COLO668 (cell line): ENCODE data around the gene KCNIP1.

Source experiments
- DNase-seq: peaks from one replicate; lab custom pipeline; 2025; ENCODE audit not compliant: unreplicated experiment; lab: John Stamatoyannopoulos, UW

The KCNIP1 gene

GRCh38 chr5:170482511-170482910 lies 21.3 kb upstream of the KCNIP1 start:
- DNase-seq = no peak

DNA sequence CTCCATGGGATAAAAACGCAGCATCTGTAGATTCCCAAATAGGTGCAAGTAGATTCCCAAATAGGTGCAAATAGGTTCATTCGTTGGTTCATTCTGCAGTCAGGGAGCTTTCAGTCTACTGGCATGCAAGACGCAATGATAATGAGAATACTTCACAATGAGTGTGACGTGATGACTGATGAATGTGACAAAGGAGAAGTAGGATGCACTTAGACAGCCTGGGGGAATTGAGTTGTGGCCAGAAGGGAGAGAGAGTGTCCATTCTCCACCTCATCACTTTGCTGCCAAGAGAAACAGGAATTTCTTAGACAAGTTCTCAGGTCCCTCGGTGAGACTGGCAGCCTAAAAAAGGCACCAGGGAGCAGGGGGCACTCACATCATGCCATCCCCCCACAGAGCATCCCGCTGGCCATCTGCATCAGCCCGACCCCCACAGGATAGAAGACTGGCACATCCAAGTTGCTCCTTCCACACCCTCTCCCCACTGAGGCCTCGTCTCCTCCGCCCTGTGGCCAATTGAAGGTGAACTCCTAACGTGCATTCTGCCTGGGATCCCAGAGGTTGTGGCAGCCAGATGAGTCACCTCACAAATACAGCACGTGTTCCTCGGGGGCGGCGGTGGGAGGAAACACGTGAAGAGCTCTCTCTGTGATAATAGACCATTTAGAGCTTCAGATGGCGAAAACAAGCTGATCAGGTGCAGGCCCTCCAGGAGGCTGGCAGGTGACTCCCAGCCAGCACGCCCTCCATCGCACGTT lies 19.9 kb upstream of the KCNIP1 start:
- no peak for DNase-seq

DNA sequence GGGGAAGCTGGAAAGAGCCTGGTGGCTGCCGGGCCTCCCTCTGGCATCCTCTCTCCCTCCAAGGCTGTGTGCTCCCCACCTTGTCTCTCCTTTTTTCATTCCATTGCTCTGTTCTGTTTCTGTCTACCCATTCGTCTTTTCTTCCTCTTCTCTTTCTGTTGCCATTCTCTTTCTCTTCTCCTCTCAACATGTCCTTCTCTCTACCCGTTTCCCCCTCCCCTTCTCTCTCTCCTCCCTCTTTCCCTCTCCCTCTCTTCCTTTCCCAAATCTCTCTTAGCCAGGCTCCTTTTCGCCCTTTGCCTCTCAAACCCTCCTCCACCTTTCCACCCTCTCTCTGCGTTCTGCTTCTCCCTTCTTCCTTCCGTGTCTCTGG lies 19.4 kb upstream of the KCNIP1 start:
- DNase-seq = no peak

DNA sequence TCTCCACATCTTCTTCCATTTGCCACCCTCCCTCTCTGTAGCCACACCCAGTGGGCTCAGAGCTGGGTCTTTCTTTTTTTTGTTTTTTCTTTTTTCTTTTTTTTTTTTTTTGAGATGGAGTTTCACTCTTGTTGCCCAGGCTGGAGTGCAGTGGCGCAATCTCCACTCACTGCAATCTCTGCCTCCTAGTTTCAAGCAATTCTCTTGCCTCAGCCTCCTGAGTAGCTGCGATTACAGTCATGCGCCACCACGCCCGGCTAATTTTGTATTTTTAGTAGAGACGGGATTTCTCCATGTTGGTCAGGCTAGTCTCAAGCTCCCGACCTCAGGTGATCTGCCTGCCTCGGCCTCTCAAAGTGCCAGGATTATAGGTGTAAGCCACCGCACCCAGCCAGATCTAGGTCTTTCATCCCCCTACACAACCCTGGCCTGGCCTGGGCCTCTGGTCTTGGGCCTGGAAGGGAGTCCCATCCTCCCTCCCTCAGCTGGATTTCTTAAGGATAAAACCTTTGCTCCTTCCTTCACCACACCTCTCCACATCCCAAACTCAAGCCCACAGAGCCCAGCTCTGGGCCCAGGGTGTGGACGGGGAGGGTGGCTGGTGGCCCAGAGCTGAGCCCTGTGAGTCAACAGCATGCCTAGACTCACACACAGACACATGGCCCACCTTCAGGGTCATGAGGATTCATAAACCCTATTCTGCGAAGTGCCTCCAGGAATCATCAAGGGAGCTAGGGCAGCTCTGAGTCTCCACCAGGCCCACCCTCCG lies 18.8 kb upstream of the KCNIP1 start:
- DNase-seq = no peak

DNA sequence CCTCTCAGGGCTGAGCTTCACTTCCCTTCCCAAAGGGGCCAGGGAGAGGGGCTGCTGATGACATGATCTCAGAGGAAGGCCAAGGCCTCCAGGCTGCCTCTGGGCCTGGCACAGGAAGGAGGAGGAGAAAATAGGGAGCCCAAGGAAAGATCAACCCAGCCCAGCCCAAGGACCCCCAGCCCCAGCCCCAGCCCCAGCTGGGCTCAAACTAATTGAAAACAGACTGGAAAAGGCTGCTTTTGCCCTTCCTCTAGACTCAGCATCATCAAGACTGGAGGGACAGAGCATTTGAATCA lies 18.3 kb upstream of the KCNIP1 start:
- no peak for DNase-seq

- DNase-seq = no peak
Measured at GRCh38 chr5:170486371-170486770, 17.4 kb upstream of the KCNIP1 start.

GRCh38 chr5:170488570-170488969 lies 15.2 kb upstream of the KCNIP1 start:
- DNase-seq = no peak

- DNase-seq = no peak
Measured at GRCh38 chr5:170489199-170489598, 14.6 kb upstream of the KCNIP1 start.

- DNase-seq = no peak
Measured at GRCh38 chr5:170490381-170490780, 13.4 kb upstream of the KCNIP1 start.

DNA sequence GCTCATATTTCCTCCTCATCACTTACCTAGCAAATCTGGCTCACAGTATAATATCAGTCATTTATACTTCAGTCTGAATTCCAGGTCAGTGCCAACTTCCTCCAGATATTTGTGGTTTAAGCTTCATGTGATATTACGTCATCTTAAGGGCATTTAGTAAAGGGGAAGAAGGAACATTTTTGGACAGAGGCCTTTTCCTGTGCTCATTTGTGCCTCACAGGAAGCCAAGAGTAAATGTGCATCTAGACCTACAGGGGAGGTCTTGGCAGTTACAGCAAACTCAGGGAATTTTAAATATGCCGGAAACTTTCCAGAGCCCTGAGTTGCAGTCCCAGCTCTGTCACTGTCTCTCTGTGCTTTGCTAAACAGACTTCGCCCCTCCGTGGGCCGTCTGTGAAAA lies 12.3 kb upstream of the KCNIP1 start:
- no peak for DNase-seq

- DNase-seq = no peak
Measured at GRCh38 chr5:170493028-170493820, 10.6 kb upstream of the KCNIP1 start.

DNA sequence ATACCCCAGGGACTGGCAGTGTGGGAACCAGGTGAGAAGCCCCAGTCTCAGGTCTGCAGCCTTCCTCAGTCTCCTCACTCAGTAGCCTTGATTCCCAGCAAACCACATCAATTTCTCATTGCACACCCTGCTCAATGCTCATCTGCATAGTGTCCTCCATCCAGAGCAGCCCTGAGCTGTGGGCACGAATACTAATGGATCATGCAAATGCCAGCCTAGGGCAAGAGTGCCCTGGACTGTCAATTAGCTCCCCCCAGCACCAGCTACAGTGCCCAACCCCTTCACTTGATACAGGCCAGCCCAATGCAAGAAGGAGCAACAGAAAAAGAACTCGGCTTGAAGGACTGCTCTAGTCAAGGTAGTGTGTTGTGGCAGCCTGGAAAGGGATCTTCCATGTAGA lies 9.8 kb upstream of the KCNIP1 start:
- DNase-seq = no peak

DNA sequence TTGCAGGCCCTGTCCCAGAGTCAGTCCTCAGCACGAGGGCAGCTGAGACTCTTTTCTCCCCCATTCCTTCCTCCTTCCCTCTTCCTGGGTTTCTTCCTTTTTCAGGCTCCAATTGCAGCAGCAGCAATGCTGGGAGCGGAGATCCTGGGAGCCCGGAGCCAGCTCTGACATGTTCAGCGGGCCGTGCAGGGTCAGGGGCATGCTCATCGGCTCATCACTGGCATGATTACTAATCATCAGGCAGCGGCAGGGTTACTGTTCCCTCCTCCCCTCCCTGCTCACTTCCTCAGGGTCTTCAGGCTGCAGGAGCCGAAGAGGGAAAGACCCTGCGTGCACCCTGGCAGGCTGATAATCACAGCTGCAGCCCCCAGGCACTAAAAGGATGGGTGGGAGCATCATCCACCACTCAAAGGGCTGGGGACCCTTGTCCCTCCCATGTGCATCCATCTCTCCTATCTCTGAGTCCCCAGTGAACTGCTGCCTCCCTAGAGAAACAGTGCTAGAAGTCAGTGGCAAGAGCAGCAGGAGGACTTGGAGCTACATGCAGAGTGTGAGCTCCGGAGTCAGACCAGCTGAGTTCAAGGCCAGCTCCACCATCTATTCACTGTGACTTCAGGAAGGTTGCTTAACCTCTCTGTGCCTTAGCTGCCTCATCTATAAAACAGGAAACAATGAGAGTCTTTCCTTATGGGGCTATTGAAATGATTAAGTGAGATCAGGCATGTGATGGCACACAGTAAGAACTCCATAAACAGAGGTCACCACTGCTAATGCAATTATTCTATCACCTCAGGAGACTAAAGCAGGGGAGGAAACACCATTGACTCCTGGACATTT lies 7.8 kb upstream of the KCNIP1 start:
- DNase-seq = no peak

- DNase-seq = no peak
Measured at GRCh38 chr5:170496662-170497028, 7.2 kb upstream of the KCNIP1 start.

GRCh38 chr5:170497311-170498038 lies 6.3 kb upstream of the KCNIP1 start:
- no peak for DNase-seq

DNA sequence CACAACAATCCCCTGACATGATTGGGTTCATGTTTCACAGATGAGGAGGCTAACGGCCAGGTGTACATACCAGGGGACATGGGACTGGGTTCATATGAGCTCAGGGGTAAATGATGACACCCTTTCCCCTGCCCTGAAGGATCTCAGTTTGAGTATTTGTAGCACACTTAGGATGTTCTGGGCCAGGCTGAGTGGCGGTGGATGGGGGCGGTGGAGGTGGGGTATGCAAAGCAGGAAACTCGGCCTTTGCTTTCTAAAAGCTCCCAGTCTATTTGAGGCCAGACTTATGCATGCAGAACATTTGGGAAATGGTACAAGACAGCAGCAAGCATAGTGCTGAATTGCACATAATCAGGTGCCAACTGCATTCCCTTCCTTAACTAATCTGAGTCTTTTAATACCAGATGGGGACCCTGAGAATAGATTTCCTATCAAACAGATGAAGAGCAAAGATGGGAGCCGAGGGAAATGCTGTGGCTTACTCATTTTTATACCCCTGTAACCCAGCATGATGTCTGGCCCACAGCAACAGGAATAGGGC lies 4.9 kb upstream of the KCNIP1 start:
- no peak for DNase-seq

- no peak for DNase-seq
Measured at GRCh38 chr5:170499621-170500020, 4.2 kb upstream of the KCNIP1 start.

GRCh38 chr5:170501361-170501760 lies 2.5 kb upstream of the KCNIP1 start:
- DNase-seq = no peak

DNA sequence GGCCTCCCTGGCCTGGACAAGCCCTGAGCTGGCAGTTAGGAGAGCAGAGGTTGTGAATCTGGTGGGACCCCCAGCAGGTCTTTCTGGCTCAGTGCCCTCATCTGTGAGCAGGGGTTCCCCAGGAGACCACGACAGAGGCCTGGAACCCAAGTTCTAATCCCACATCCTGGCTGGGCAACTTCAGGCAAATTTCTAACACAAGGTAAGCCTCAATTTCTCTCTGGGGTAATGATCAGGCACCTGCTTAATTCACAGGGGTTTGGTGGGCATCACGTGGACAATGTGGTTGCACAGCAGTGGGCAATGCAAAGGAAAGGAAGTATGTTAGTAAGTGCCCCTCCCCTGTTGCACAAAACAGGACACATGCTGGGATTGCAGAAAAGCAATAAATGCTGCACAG lies 1.9 kb upstream of the KCNIP1 start:
- no peak for DNase-seq

DNA sequence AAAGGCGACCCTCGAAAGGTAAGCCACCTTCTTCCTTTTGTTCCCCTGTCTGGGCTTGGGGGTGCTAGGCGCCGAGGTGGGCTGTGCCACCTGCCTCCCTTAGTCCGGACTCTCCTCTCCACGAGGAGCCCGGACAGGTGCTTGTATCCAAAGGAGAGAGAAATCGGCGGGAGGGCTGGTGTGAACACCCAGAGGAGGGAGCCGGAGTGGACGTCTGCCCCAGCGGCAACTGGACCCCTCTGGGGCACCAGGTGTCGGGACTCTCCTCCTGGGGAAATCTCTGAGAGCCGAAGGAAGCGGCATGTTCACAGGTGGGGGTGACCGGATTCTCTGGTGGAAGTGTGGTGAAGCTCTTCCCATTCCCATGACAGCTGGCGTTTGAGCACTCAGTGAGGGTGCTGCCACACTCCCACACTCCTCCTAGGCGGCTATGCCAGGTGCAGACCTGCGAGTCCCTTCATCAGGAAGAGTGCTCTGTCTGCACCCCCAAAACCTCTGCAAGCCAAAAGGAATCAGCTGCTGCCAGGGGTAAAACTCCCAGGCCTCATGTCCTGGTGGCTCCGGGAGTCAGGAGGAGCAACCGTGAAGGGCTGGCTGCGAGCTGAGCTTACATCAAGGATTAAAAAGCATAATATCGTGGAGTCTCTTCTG lies 921 bp downstream of the KCNIP1 start:
- DNase-seq = no peak
